Measurements from ENCODE around the gene UBE2O. TPM values are rescaled to one million over a fixed set of nuclear protein-coding genes. Genes with fewer than 3 reads are reported as not detected.

Gene UBE2O
- total and polyA plus RNA-seq, 2 experiments from 2014 or later = 30.4 to 79.4 TPM

- H3K27me3 ChIP-seq (ENCODE audit: insufficient read depth) = peaks cover 60% of the 10 kb centered on the region
- no peaks in the 10 kb centered on the region for H3K9me2 ChIP-seq (ENCODE audit: insufficient read depth)
- peaks cover 11% of the 10 kb centered on the region; the same call in 1 of the 3 replicates for H3K4me1 Mint-ChIP-seq
- peak overlapping the region; percentile 84 for H3K4me3 ChIP-seq
- peaks cover 10% of the 10 kb centered on the region for H3K4me1 ChIP-seq (ENCODE audit: insufficient read depth)
- peak overlapping the region; percentile 92 for H3K4me3 Mint-ChIP-seq
- H3K9me3 Mint-ChIP-seq = no peaks in the 10 kb centered on the region; the same call in 1 of the 3 replicates
- H3K36me3 ChIP-seq (ENCODE audit: insufficient read depth) = no peaks in the 10 kb centered on the region
- H3K27ac Mint-ChIP-seq = no peak overlapping the region
- H3K4me2 ChIP-seq = peak overlapping the region; percentile 95
- H3K36me3 Mint-ChIP-seq (ENCODE audit: low read depth) = no peaks in the 10 kb centered on the region
- TF ChIP-seq CTCF (conservative IDR thresholded peaks at IDR 0.05; ENCODE audit: low read depth in 2 of 2) (no peak), ZNF462 (CRISPR knock-in tag; IDR thresholded peaks at IDR 0.05) (no peak), REST (IDR thresholded peaks at IDR 0.05; ENCODE audit: unreplicated experiment) (no peak)
- H2AFZ ChIP-seq = peak overlapping the region; percentile 98
- ATAC-seq (no peak), DNase-seq (ENCODE audit: low spot score) (peak; percentile 33)
- no peaks in the 10 kb centered on the region for H3K79me2 ChIP-seq (replicated peaks; ENCODE audit: insufficient read depth)
- no peaks in the 10 kb centered on the region for H4K20me1 ChIP-seq (replicated peaks; ENCODE audit: insufficient read depth)
- no peak overlapping the region for H3K27ac ChIP-seq (ENCODE audit: low read depth)
- H3K27me3 Mint-ChIP-seq (ENCODE audit: insufficient read depth, low read depth, poor library complexity) = peaks cover 50% of the 10 kb centered on the region
- peaks cover 5% of the 10 kb centered on the region; the same call in 1 of the 2 replicates for H3F3A ChIP-seq (replicated peaks; ENCODE audit: low read depth)
Observed at GRCh38 chr17:76381633-76382350, 71.2 kb downstream of the UBE2O start.

Data from GM23338 (cell line).